ENCODE measurements around the gene PLEK2.
"Not testable (repeated sequence)": the region's sequence is repeated elsewhere in the genome, so short reads cannot be mapped to it uniquely, and the experiment has no call there.

Gene PLEK2

DNA sequence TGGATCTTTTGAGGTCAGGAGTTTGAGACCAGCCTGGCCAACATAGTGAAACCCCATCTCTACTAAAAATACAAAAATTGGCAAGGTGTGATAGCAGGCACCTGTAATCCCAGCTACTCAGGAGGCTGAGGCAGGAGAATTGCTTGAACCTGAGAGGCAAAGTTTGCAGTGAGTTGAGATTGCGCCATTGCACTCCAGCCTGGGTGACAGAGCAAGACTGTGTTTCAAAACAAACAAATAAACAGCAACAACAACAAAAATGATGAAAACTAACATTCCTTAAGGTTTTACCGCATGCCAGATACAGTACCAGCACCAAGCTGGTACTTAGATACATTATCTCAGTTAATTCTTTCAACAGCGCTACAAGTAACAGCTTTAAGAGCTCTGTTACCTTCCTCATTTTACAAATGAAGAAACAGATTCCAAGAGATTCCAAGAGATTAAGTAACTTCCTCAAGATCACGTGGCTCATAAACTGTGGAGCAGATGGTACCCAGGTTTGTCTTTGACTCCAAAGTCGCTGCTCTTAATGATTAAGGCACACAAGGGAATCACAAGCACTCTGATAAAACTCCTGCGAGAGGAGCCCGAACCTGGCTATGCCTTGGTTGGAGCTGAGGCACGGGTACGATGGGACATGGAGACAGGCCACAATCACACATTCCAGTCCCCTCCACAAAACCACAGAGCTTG, 17.7 kb upstream of the PLEK2 start:
- no peak for DNase-seq (ENCODE audit: low read depth in 4 of 4, low spot score in 1 of 4)

DNA sequence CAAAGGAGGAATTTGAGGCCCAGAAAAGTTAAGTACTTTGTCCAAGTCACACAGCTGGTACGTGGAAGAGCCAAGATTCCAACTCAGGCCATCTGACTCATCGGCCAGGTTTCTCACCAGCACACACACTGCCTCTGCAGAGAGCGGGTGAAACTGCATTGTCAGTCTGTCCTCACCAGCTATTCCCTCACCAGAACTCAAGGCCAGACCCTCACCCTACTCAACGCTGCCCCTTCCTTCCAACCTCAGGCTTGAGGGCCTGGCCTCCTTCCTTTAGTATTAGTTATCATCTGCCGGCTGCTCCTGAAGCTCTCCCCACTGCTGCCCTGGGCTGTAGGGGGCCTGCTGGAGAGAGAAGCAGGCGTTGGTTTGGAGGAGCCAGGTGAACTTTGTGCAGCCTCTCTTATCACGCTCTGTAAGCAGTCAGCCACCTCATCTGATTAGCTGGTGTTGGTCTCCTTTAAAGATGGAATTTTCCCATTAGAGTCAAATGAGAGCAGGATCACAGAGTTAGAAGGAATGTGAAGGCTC, 16.6 kb upstream of the PLEK2 start:
- DNase-seq (ENCODE audit: low read depth in 4 of 4, low spot score in 1 of 4), result no peak

DNA sequence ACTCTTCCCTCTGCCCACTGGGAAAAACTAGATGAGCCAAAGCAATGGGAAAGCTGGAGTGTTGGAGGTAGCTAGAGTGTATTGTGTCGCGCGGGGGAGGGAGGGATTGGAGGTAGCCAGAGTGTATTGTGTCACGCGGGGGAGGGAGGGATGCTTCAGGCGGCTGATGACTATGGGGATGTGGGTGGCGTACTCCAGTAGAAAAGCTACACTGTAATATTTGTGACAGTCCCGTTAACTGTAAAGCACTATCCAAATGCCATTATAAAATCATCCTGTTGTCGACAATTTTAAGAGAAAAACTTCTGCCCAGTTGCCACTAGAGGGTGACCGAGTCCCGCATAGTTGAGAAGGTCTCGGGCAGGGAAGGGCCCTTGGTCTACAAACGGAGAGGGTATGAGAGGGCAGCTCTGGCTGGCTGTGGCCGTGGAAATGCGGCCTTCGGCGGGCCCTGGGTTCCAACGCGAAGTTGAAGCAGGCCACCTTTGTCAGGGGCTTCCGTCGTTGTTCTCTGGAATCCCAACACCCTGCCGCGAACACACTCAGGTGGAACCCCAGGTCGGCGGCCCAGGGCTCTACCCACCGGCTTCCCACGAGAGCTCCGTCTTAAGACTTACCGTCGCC, 15.1 kb upstream of the PLEK2 start:
- DNase-seq (ENCODE audit: low read depth in 4 of 4, low spot score in 1 of 4), result peak; percentile 35 to 59 (median 56)

DNA sequence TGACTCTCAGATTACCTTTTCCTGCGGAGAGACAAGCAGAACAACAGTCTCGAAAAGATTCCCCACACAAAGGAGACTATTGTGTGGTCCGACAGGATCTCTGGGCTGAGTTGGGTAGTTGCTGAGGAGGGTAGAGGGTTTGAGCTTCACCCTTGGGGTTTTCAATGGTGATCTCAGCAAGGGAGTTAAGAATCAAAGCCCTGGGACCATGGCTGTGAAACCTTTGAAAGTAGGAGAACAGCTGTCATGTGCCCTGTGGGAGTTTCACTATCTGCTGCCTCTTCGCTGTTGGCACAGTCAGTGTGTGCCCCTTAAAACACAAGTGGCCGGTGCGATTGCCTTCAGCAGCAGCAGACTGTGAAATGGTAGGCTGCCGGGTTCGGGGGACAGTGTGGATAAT, 14.2 kb upstream of the PLEK2 start:
- no peak for DNase-seq (ENCODE audit: low read depth in 4 of 4, low spot score in 1 of 4)

DNA sequence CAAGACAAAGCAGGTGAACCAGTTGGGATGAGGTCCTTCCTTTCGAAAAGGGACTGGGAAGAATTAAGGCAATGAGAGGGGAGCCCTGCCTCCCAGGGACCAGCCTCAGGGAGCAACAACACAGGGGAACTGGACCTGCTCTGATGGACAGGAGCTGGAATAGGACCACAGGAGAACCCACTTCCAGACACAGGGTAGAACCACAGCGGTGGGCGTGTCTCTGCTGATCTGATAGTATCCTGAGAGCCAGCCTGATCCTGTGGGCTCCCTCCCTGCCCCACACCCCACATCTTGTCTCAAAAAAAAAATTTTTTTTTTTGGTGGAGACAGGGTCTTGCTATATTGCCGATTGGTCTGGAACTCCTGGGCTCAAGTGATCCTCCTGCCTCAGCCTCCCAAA, 13.6 kb upstream of the PLEK2 start:
- DNase-seq (ENCODE audit: low read depth in 4 of 4, low spot score in 1 of 4), result no peak

DNA sequence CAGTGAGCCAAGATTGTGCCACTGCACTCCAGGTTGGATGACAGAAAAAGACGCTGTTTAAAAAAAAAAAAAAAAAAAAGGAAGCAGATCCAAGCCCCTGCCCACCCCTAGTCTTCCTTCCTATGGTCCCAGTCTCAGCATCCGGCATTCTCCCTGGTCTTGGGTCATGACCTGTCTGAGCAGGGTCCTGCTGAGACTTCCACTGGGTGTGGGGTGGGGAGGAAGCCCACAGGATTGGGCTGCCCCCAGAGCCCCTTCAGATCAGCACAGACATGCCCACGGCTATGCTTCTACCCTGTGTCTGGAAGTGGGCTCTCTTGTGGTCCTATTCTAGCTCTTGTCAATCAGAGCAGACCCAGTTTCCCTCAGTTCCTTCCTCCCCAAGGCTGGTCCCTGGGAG, 12.6 kb upstream of the PLEK2 start:
- no peak for DNase-seq (ENCODE audit: low read depth in 4 of 4, low spot score in 1 of 4)

DNA sequence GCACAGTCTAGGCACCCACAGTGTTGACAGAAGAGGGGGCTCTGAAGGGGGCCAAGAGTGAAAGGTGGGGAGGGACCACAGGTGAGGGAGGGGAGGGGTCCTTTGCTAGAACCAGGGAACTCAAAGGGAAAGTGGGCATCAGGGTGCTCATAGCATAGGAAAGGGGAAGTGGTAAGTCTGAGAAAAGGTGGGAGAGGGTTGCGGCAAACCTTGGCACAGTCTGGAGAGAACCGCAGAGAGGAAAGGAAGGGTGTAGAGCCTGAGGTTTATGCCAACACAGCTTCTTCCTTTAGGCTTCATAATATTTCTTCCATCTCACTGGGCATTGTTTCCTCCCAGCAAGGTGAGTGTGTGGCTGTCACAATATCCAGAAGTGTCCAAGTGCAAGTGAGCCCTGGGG, 11.5 kb upstream of the PLEK2 start:
- no peak for DNase-seq (ENCODE audit: low read depth in 4 of 4, low spot score in 1 of 4)

DNA sequence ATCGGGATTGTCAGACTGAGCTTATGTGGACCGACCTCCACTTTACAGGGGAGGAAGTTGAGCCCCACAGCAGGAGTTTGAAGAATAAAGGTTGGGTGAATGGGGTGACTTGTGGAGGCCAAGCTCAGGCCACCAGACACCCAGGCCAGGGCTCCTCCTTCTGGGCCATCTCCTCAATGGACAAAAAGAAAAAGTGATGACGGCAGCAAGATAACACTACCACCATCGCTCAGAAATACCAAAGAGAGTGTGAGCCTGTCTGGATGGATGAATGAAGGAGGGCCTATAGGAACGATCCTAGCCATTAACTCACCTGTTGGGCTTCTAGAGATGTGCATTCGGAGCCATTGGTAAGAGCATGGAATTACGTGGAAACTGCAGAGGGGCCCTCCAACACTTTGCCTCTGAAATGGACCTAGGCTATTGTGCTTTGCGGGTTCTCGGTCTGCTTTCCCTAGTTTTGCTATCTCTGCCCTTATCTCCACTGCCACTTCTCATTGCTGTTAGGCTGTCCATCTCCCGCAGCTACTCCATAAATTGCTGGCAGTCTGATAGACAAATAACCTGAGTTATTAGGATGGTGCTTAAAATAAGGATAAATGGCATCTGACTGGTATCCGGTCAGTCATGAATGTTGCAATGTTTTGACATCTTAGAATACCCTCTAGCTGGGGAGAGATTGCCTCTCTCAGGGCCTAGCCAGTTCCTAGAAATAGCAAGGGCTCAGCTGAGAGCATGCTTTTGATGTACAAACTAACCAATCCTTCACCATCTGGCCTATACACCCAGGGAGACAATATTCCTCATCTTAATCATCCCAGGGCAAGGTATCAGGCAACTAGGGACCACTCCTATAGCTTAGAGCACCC, 9.6 kb upstream of the PLEK2 start:
- DNase-seq (ENCODE audit: low read depth in 4 of 4, low spot score in 1 of 4), result no peak

DNA sequence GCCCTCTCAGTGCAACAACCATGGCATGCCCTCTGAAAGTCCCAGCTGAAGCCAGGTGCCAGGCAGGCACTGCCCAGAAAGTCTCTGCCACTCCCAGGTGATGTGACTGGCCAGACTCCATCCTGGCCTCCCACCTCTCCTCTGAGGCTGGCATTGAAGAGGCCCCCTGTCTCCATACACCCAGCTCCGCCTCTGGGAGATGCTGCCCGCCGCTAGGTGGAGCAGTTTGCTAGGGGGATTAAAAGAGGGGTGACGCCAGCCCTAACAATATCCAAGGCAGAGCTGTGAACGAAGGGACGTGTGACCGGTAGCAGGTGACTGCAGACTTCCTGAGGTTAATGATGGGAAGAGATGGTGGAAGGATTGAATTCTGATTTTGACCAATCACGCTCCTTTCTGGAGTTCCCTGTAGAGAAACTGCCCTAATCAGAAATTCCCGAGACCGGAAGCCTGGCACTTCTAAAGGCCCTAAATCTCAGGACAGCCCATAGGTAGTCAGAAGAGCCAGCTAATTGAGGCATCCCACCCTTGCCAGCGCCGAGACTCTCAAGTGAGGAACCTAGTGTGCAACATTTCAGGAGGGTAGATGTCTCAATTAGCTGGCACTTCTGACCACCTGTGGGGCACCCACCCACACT, 8.3 kb upstream of the PLEK2 start:
- DNase-seq (ENCODE audit: low read depth in 4 of 4, low spot score in 1 of 4), result peak in 1 of 4 experiments; percentile 11

DNA sequence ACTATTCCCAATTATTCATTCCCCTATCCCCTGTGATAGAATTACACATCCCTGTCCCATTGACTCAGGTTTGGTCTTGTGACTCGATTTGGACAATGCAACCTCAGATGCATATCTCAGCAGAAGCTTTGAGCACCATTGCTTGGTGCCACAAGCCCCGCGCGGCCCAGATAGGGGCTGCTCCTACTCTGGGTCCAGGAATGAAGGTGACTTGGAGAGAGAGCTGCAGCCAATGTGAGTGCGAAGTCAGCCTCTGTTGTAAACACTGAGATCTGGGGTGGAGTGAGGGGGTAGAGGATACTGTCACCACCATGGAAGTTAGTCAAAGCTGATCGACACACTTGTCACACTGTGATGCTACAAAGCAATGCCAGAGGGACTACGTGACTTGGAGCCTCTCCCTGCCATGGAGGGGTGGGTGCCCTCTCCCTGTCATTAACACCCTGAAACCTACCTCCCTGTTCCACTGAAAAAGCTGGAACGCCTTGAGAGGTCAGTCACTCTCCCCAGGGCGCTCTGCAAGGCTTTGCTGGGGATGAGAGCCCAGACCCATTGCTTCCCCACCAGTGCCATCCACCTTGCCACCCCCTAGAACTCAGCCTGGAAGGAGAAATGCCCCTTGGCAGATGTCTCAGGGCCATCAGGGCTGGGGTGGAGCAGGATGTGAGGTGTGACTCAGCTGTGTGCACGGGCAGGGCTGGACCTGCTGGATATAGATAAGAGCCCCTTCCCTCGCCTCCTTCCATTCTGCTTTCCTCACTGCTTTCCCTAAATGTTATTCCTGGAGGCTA, 6.6 kb upstream of the PLEK2 start:
- no peak for DNase-seq (ENCODE audit: low read depth in 4 of 4, low spot score in 1 of 4)

DNA sequence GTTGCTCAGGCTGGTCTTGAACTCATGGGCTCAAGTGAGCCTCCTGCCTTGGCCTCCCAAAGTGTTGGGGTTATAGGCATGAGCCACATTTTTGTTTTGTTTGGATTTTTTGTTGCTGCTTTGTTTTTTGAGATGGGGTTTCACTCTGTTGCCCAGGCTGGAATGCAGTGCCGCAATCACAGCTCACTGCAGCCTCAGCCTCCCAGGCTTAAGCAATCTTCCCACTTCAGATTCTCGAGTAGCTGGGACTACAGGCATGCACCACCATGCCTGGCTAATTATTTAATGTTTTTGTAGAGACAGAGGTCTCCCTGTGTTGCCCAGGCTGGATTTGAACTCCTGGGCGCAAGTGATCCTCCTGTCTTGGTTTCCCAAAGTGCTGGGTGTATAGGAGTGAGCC, 5.7 kb upstream of the PLEK2 start:
- DNase-seq (ENCODE audit: low read depth in 4 of 4, low spot score in 1 of 4), result no peak

DNA sequence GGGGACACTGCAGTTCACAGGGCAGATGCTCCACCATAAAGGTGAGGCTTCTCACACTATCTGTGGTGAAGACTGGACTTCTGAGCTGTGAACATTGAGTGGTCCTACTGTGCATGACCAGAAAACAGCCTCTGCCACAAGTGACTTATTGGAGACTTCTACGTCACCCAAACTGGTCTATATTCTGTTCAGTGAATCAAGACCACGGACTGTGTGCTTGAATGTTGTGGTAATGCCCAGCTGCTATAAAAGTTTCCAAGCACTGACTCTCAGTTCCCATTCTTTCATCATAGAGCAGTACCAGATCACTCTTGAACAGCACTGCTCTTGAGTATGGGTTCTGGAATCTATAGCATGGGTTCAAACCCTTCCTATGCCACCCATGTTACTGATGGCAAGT, 4.8 kb upstream of the PLEK2 start:
- DNase-seq (ENCODE audit: low read depth in 4 of 4, low spot score in 1 of 4), result no peak

DNA sequence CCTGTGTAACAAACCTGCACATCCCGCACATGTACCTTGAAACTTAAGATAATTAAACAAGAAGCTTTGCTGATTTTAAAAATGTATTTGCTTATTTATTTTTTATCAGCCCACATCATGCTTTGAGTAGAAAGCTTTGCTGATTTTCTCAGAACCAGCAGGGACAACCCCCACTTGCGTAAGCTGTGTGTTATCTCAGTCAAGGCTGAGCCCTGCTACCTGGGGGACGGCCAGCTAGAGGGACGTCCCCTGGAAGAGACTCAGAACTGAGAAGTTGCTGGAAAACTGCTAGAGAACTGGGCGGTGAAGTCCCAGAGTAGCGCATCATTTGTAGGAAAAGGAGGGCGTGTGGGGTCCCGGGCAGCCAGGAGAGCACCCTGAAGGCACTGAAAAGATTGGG, 4.1 kb upstream of the PLEK2 start:
- no peak for DNase-seq (ENCODE audit: low read depth in 4 of 4, low spot score in 1 of 4)

DNA sequence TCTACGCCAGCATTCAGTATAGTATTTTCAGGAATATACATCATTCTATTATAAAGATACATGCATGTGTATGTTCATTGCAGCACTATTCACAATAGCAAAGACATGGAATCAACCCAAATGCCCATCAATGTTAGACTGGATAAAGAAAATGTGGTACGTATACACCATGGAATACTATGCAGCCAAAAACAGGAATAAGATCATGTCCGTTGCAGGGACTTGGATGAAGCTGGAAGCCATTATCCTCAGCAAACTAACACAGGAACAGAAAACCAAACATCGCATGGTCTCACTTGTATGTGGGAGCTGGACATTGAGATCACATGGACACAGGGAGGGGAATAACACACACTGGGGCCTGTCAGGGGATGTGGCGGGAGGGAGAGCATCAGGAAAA, 3.6 kb upstream of the PLEK2 start:
- not testable (repeated sequence) for DNase-seq (ENCODE audit: low read depth in 4 of 4, low spot score in 1 of 4)

DNA sequence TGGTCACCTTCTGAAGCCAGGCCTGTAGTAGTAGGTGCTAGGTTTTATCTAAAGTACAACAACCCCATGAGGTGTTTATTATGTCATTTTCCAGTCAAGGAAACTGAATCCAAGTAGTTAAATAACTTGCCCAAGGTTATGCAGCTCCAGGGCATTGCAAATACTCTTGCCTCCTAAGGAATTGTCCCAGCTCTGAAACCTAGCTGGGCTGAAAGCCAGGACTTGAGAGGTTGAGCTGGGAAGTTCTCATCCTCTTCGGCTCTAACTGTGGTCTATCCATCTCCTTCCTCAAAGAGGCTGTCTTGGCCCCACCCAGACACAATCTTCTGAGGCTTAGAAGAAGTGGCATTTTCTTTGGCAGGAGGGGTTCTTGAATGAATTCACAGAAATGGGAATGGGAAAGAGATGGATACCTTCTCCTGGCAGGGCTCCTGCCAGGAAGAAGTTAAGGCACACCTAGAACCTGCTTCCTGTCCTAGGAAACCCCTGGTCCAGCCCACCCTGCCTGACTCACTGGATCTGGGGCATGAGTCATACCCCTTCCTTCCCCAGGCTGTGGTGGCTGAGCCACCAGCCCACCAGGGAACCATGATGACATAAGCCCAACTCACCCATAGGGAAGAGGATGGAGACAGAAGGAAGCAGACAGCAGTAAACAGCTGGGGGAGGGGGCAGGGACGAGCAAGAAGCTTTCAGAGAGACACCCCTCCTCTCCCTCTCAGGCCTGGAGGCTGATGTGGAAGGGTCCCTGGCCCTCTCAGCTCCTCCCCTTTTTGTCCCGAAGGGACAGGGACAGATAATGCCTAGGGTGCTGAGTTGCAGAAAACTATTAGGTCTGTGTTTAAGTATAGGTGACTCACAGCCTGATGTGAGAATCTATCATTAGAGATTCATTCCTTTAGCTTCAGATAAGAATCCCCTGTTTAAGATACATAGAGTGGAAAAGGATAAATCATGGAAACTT, 2.1 kb upstream of the PLEK2 start:
- DNase-seq (ENCODE audit: low read depth in 4 of 4, low spot score in 1 of 4), result peak in 1 of 4 experiments; percentile 19

DNA sequence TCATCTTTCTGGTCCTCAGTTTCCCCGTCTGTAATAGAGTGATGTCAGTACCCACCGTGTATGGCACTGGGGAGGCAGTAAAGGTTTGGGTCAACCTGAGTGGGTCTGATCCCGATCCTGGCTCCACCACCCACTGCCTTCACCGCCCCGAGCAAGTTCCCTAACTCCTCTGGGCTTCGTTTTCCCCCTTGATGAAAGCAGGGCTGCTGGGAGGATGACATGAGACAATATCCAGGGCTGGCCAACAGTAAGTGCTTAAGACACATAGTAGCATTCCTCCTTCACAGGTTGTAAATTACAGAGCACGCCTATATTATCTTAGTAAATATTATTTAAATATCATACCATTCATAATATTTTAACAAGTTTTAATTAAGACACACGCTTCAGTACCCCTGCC, 595 bp downstream of the PLEK2 start:
- DNase-seq (ENCODE audit: low read depth in 4 of 4, low spot score in 1 of 4), result no peak

DNA sequence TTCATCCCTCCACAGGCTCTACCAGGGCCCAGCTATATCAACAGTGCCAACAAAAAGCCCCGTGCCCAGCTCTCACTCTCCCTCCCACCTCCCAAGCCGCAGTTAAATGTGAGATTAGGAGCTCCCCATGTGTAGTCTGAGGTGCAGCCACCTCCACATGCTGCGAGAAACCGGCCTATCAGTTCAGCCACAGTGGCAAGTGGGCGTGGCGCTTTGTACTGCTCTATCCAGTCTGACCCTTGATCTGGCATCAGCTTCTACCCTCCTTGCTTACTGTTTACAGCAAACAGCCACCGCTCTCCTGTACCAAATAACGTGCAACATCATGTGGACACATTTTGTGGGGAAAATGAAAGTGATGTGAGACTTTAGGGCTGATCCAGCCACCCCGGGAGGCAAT, 1.7 kb downstream of the PLEK2 start:
- DNase-seq (ENCODE audit: low read depth in 4 of 4, low spot score in 1 of 4), result no peak

DNA sequence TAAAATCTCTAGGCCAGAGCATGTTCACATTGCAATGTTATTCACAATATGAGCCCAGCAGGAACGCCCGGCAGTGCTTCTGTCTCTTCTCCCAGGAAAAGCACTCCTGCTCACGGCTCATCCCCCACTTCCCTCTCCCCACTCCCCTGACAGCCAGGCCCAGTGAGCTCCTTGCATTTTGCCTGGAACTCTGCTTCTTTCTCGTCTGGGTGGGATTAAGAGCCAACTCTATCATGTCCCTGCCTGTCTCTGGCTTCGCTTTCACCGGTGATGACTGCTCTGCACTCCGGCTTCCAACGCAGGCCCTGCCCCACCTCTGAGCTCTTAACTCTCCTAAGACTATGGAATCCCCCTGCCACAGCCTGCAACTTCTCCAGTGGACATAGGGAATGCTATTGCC, 2.5 kb downstream of the PLEK2 start:
- DNase-seq (ENCODE audit: low read depth in 4 of 4, low spot score in 1 of 4), result no peak

DNA sequence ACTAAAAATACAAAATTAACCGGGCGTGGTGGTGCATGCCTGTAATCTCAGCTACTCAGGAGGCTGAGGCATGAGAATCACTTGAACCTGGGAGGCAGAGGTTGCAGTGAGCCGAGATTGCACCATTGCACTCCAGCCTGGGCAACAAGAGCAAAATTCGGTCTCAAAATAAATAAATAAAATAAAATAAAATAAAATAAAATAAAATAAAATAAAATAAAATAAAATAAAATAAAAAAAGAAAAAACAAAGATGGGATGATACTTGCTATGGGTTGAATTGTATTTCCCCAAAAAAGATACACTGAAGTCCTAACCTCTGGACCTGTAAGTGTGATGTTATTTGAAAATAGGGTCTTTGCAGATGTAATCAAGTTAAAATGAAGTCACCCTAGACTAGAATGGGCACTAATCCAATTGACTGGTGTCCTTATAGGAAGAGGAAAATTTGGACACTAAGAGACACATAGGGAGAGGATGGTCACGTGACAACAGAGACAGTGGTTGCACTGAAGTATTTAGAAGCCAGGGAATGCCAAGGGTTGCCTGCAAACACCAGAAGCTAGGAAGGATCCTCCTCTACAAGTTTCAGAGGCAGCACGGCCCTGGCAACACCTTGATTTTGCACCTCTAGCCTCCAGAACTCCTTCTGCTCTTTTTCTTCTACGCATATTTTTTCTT, 3.7 kb downstream of the PLEK2 start:
- not testable (repeated sequence) for DNase-seq (ENCODE audit: low read depth in 4 of 4, low spot score in 1 of 4)
